8988T (cell line): Measurements from ENCODE around the gene SLC7A1.

ENCODE experiments used
- DNase-seq: peaks from one replicate; pipeline ENCODE4 v3.0.0; 2011

Gene SLC7A1

DNA sequence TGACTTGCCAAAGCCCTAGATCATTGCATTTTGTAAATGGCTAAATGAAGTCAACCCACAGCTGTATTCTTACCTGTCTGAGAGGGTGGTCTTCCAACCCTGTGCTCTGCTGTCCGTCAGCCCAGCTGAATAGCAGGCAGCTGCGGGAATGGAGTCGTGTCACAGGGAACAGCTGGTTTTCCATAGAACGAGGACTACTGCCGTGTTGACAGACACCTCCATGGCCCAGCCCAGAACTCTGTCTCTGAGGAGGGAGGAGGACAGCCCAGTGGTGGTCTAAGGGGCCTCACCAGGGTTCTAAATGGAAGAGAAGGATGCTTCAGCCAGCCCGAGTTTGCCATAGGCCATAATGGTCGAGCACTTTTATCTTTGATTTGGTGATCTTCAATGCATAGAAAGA, 110.7 kb downstream of the SLC7A1 start:
- no peak for DNase-seq

DNA sequence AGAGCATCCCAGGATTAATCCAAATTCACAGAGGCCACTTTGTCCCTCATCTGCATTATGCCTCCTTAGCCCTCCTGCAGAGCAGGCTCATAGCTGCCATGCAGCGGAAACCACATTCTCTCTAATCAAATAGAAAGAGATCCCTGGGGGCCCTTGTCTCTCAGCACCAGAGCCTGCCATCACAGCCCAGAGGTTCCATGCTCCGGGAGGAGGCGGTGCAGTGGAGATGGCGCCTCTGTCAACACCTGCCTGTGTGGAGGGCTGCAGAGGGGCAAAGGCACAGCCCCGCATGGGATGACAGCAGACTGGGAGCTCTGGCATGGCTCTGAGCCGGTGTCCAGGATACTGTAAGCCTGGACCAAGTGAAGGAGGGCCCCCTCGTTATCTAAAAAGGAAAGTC, 111.3 kb downstream of the SLC7A1 start:
- no peak for DNase-seq

DNA sequence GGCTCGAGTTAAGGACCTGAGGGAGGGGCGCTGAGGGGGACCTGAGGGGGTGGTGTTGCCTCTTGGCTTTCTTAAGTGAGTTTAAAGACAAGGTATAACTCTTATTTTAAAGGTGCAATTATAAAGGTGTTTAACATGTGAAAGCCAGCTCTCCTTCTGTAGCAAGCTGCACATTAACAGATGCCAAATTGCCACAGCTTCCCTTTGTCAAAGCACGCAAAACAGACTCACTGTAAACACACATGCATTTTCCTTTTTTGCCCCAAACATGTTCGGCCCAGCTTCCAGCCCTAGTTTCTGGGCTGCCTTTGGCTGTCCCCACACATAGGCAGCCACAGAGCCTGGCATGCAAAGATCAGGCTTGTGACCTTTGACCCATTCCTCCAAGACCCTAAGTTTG, 111.9 kb downstream of the SLC7A1 start:
- DNase-seq: no peak

DNA sequence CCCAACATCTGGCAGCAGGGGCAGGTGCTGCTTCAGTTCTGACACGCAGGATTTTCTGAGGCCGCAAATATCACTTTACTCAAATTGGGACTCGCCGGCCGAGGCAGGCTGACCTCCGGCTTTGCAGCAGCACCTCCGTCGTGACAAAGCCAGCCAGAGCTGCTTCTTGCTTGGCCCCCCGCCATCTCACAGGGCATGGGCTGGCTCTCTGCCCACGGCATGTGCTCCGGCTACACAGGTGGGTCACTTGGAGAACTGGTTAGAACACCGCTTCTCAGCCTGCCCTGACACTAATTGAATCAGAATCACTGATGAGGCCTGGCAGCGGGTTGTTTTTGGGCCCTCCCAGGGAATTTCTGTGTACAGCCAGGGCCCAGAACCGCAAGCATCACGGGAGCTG, 112.3 kb downstream of the SLC7A1 start:
- no peak for DNase-seq

DNA sequence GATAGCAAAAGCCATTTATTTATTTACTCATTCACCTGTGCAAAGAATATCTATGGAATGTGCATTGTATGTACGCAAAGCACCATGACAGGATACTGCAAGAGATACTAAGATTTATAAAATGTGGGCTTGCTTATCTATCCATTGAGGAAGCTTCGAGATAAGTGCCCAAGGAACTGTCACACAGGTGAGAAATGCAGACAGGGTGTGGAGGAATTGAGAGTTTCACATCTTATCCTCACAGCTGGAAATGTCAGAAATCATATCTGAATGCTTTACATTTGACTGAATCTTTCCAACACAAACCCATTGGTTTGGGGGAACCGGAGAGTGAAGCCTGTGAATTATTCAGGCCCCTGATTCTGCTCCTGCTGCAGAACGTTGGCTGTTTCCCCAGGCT, 113.0 kb downstream of the SLC7A1 start:
- no peak for DNase-seq

DNA sequence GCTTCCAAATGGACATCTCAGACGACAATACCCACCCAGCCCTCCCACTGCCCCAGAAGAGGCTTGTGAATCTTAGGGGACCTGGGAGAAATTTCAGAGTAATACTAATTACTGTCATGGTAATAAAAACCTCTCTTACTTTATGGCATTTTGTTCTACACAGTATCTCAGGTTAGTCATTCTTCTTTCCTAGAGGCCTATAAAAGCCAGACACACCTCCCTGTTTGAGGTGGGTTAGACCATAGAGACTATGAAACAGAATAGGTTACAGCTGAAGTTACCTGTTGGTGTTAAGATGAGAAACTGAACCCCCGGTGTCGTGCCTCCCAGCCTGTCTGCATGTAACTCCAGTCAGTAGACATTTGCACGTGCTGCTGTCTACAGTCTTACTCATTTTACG, 113.9 kb downstream of the SLC7A1 start:
- no peak for DNase-seq

DNA sequence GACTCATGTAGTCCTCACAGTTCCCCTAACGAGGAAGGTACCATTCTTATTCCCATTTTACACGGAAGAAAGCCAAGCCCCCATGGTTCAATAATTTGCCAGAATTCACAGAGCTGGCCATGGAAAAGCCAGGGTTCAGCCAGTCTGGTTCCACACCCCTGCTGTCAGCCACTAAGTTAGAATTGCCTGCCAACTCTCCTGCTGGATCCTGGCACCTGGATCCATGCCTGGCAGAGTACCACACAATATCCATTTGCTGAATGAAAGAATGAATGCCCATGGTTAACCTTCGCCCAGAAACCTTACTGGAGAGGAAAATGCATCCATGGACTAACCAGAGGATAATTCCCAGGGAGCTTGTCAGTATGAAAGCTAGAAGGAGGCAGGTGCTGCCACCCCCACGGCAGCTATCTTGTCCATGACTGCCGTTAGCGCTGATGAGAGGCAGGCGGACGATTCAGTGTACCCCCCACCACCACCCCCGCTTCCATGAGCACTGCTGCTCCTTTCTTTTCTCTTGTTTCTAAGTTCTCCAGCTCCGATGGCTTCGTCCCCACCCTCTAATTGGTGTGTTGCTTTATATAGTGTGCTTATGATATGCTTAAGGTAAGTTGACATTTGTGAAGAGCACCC, 114.5 kb downstream of the SLC7A1 start:
- no peak for DNase-seq

DNA sequence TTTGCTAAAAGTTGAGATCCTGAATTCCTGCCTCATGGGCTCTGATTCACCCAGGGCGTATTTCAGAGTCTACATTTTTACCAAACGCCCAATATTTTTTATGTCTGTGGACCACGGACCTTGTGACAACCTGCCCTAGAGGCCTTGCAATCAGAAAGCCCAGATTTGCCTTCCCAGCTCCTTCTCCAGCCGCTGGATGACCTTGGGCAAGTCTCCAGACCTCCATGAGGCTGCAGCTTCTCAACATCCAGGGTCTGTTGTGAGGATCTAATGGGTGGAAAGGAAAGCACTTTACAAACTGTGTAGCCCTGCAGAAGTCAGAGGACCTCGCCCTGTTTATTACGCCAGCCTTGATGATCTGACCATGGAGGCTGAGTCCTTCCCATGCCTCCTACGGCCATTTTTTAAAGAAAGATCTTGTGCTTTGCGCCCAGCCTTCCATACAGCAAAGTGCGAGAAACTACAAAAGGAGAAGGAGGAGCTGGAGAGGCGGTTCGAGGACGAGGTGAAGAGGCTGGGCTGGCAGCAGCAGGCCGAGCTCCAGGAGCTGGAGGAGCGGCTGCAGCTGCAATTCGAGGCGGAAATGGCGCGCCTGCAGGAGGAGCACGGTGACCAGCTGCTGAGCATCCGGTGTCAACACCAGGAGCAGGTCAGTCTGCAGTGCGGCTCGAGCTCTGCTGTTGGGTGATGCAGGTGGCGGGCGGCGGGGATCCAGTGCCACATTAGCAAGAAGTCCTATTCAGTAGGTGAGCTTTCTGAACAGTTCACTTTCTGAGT, 115.6 kb downstream of the SLC7A1 start:
- no peak for DNase-seq

DNA sequence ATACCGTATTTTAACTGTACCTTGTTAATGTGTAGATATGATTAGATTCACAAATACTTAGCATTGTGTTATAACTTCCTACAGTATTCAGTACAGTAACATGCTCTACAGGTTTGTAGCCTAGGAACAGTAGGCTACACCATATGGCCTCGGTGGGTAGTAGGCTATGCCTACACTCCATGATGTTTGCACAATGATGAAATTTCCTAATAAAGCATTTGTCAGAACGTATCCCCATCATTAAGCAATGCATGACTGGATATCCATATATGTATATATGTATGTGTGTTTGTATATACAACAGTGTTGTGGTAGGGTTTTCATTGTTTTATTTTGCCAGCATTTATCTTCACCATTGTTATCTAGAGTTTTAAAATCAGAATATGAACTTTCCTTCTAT, 119.4 kb downstream of the SLC7A1 start:
- DNase-seq: no peak

DNA sequence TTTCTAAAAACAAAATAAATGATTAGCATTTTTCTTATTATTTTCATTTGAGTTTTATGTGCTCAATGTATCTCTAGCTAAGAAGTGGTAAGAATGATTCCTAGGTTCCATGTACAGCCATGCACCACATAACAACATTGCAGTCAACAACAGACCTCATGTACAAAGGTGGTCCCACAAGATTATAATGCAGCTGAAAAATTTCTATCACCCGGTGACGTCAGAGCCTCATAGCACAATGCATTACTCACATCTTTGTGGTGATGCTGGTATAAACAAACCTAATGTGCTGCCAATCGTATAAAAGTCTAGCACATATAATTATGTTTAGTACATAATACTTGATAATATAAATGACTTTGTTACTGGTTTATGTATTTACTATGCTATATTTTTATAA, 120.5 kb downstream of the SLC7A1 start:
- DNase-seq: no peak

DNA sequence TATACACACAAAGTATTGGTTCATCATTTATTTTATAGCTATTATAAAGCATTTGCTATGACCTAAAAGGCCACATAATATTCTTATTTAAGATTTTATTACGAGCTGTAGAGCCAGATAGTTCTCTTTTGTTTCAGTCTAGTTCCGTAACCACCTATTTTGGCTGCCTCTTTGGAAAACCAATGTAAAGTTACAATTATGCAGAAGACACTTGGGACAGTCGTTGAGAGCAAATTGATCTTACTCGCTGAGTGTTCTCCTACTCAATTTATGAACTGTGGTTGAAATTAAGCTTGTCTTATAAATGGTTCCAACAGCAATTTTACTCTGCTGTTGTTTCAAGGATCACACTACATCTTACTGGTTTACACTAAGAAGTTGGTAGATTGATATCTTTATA, 122.3 kb downstream of the SLC7A1 start:
- DNase-seq: no peak

DNA sequence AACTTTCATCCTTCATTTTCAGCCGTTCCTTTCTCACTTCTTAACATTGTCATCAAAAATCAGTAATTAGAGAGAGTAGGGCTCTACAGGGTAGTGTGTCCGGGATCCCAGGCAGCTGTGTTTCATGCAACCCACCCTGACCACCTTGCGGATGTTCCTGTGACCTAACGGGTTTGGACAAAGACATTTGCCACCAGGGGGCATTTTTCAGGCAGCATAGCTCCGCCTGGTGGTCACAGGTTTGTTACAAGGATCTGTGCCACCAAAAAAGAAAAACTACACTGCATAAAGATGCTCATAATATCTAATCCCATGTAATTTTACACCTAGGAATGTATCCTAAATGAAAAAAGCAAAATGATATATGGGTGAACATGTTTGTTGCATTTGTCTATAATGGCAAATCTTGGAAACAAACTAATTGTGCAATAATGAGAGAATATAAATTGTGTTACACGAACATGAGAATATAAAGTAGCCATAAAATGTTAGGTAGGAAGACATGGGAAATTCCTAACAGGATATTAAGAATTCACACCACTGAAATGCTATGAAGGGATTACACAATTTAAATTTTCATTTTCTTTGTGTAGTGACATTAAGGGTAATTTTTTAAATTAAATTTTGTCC, 123.0 kb downstream of the SLC7A1 start:
- no peak for DNase-seq

DNA sequence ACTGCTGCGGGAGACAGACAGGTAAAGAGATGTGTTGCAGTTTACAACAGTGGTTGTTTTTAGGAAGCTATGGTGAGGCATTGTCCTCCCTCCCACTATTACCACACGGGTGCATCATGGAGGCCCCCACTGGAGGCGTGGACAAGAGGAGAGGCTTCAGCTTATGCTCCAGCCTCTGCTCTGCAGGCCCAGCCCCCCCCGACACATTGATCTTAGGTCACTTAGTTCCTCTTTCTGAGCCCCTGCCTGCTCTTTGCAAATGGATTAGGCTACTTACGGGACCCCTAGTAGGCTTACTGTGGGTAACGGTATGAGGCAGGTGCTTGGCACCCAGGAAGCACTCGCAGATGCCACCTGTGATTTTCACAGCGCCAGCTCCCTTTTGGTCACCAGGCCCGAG, 123.9 kb downstream of the SLC7A1 start:
- no peak for DNase-seq

DNA sequence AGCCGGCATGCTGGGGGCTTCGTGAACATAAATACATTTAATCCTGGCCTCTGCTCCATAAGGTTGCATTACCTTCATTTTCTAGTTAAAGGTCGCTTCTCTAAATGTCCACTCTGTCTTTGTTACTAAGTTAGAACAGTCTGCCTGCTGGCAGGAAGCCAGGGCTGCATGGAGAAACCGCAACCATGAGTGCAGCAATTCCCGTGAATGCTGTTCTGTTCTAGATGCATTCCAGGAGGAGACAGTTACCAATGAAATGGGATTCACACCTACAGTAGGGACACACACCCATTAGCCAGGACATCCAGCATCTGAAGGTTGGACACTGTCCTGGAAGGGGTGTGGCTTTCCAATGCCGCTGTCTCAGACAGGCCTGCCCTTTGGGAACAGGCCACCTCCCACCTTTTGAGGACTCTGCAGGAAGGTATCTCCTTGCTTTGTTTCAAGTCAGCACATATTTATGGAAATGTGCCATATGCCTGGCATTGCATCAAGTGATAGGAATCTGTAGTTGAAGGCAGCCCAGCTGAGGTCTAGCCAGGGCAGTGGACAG, 129.7 kb downstream of the SLC7A1 start:
- DNase-seq: no peak

DNA sequence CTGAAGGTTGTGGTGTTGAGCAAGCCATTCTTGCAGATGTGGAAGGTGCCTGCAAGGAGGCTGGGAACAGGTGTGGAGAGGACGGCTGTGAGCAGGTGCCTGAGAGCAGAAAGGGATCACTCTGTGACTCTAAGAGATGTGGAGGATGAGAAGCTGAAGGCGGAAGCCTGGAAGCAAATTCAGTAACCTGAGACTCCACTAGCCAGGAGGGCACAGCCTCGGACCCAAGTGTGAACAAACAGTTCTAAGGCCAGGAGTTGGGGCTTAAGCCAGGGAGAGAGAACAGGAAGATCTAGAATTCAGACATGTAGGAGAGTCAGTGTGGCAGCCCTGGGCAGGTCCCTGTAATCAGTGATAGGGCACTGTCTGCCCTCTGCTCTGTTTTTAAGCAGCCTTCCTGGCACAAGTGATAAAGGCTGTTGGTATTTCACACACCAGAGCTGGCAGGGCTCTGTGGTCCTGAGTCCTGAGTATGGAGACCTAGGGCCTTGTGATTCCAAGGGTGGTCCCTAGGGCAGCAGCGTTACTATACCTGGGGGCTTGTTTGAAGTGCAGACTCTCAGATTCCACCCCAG, 131.3 kb downstream of the SLC7A1 start:
- DNase-seq: no peak

DNA sequence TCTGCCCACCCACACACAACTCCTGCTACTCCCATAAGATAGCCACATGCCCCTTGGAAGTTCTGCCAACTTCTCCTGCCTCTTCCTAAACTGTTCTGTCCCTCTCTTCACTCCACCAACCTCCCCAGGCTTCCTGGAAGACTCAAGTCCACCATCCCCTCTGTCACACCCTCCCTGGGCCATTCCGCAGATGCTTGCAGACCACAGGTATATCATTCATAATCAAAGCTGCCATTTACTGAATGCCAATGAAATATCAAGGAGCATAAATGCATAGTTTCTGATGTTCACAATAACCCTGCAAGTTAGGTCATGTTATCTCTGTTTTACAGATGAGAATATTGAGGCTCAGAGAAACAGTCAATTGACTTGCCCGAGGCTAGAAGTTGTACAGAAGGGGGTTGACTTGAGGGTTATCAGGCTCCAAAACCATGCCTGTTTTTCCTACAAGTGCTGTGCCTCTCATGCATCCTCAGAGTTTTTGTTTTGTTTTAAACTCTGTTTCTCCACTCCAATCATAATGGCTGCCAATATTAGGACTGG, 135.6 kb downstream of the SLC7A1 start:
- no peak for DNase-seq
